OCI-LY1 (cell line): ENCODE measurements around the gene IL1RAP.

Source experiments
- H2AFZ ChIP-seq: fragments of 200-600 bp; sonication (generic), shearing (Covaris generic); 2 replicates; pipeline ENCODE4 v1.6.0; 2014; ENCODE audit warnings: antibody characterized with exemption, mild to moderate bottlenecking, low read length
- H3F3A ChIP-seq: fragments of 200-600 bp; sonication (generic), shearing (Covaris generic); 2 replicates; pipeline ENCODE4 v1.6.0; 2014; ENCODE audit warnings: mild to moderate bottlenecking, antibody characterized with exemption, low read length, moderate library complexity; ENCODE audit not compliant: insufficient read depth
- H3K27ac ChIP-seq: fragments of 200-600 bp; sonication (generic); 2 replicates; pipeline ENCODE4 v1.5.1; 2014; ENCODE audit warnings: low read length, mixed run types, mild to moderate bottlenecking, low read depth; ENCODE audit not compliant: poor library complexity, severe bottlenecking
- H3K27me3 ChIP-seq: fragments of 200-600 bp; sonication (generic); 2 replicates; pipeline ENCODE4 v1.6.0; 2014; ENCODE audit warnings: antibody characterized with exemption, mild to moderate bottlenecking, low read length, moderate library complexity; ENCODE audit not compliant: insufficient read depth
- H3K36me3 ChIP-seq: fragments of 200-600 bp; sonication (generic); 2 replicates; pipeline ENCODE4 v1.6.1; 2014; ENCODE audit warnings: mild to moderate bottlenecking, antibody characterized with exemption, low read length, moderate library complexity, mixed read lengths; ENCODE audit not compliant: insufficient read depth
- H3K4me1 ChIP-seq: fragments of 200-600 bp; sonication (generic); 2 replicates; pipeline ENCODE4 v1.5.1; 2014; ENCODE audit warnings: mild to moderate bottlenecking, low read length, moderate library complexity; ENCODE audit not compliant: insufficient read depth, severe bottlenecking
- H3K4me2 ChIP-seq: fragments of 200-600 bp; sonication (generic), shearing (Covaris generic); 2 replicates; pipeline ENCODE4 v1.6.1; 2014; ENCODE audit warnings: low read length
- H3K4me3 ChIP-seq: fragments of 200-600 bp; sonication (generic); 2 replicates; pipeline ENCODE4 v1.5.1; 2014; ENCODE audit warnings: low read length, low read depth, mild to moderate bottlenecking, mixed read lengths; ENCODE audit not compliant: poor library complexity, severe bottlenecking
- H3K79me2 ChIP-seq: fragments of 200-600 bp; shearing (Covaris generic); 2 replicates; pipeline ENCODE4 v1.6.1; 2016; ENCODE audit warnings: mixed run types, low read length, mixed read lengths; ENCODE audit not compliant: insufficient read depth
- H3K9ac ChIP-seq: fragments of 200-600 bp; sonication (generic), shearing (Covaris generic); 2 replicates; pipeline ENCODE4 v1.6.1; 2014; ENCODE audit warnings: mild to moderate bottlenecking, low read length, mixed read lengths
- H3K9me2 ChIP-seq: fragments of 200-600 bp; sonication (generic), shearing (Covaris generic); 2 replicates; pipeline ENCODE4 v1.6.1; 2014; ENCODE audit warnings: low read depth, mild to moderate bottlenecking, low read length, mixed read lengths
- H3K9me3 ChIP-seq: fragments of 200-600 bp; shearing (Covaris generic); 2 replicates; pipeline ENCODE4 v1.6.1; 2014; ENCODE audit warnings: low read length, mixed read lengths
- H4K20me1 ChIP-seq: fragments of 200-600 bp; sonication (generic), shearing (Covaris generic); 2 replicates; pipeline ENCODE4 v1.6.0; 2016; ENCODE audit warnings: mild to moderate bottlenecking, low read length; ENCODE audit not compliant: insufficient read depth
- EZH2 ChIP-seq: fragments of 200-600 bp; sonication (generic), shearing (Covaris generic); IDR thresholded peaks from 2 replicates; pipeline ENCODE4 v1.8.0; 2017; ENCODE audit warnings: borderline replicate concordance, mixed run types, mild to moderate bottlenecking, antibody characterized with exemption, low read length, moderate library complexity, mixed read lengths
- TF ChIP-seq, protein P1 (sequence below): fragments of 200-600 bp; sonication (generic), shearing (Covaris generic); IDR thresholded peaks from 2 replicates; pipeline ENCODE4 v1.5.1; 2017; ENCODE audit warnings: mild to moderate bottlenecking, antibody characterized with exemption, low read length, moderate library complexity, mixed read lengths

Gene IL1RAP

DNA sequence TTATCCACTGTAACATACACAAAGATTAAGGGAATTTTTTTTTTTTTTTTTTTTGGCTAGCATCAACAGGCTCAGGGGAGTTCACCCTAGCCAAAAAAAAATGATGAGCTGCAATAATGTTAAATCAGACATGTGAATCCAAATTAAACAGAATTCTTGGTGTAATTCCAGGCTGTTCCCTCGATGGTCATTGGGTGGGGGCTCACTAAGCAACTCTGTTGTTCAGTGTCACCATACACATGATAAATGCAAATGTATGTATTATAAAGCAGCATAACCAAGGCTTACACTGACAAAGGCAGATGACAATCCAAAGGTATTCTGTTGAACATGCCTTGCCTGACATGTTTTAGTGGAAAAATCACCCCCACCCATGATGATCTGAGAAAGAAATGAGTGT lies 29.0 kb downstream of the IL1RAP start:
- Histone ChIP-seq H3K4me1 (no peaks in the 10 kb centered on the region), H3K9me3 (no peaks in the 10 kb centered on the region), H3K79me2 (no peaks in the 10 kb centered on the region), H3K9me2 (no peaks in the 10 kb centered on the region), H3F3A (no peaks in the 10 kb centered on the region), H3K4me3 (no peak overlapping the region), H2AFZ (no peak overlapping the region), H3K4me2 (no peak overlapping the region), H3K27me3 (no peaks in the 10 kb centered on the region), H3K9ac (no peak overlapping the region), H4K20me1 (no peaks in the 10 kb centered on the region), H3K27ac (no peak overlapping the region), H3K36me3 (no peaks in the 10 kb centered on the region)
- TF ChIP-seq EZH2 = no peak
- TF ChIP-seq, protein P1, sequence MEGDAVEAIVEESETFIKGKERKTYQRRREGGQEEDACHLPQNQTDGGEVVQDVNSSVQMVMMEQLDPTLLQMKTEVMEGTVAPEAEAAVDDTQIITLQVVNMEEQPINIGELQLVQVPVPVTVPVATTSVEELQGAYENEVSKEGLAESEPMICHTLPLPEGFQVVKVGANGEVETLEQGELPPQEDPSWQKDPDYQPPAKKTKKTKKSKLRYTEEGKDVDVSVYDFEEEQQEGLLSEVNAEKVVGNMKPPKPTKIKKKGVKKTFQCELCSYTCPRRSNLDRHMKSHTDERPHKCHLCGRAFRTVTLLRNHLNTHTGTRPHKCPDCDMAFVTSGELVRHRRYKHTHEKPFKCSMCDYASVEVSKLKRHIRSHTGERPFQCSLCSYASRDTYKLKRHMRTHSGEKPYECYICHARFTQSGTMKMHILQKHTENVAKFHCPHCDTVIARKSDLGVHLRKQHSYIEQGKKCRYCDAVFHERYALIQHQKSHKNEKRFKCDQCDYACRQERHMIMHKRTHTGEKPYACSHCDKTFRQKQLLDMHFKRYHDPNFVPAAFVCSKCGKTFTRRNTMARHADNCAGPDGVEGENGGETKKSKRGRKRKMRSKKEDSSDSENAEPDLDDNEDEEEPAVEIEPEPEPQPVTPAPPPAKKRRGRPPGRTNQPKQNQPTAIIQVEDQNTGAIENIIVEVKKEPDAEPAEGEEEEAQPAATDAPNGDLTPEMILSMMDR = no peak

- TF ChIP-seq, protein P1 = no peak
- TF ChIP-seq EZH2 = no peak
- Histone ChIP-seq H3K27me3 (no peaks in the 10 kb centered on the region), H3K4me3 (no peak overlapping the region), H4K20me1 (no peaks in the 10 kb centered on the region), H3K4me1 (no peaks in the 10 kb centered on the region), H3K79me2 (no peaks in the 10 kb centered on the region), H2AFZ (no peak overlapping the region), H3K27ac (no peak overlapping the region), H3K4me2 (no peak overlapping the region), H3K9ac (no peak overlapping the region), H3K9me2 (no peaks in the 10 kb centered on the region), H3K9me3 (no peaks in the 10 kb centered on the region), H3F3A (no peaks in the 10 kb centered on the region), H3K36me3 (no peaks in the 10 kb centered on the region)
Observed at GRCh38 chr3:190543671-190544070, 29.8 kb downstream of the IL1RAP start.

DNA sequence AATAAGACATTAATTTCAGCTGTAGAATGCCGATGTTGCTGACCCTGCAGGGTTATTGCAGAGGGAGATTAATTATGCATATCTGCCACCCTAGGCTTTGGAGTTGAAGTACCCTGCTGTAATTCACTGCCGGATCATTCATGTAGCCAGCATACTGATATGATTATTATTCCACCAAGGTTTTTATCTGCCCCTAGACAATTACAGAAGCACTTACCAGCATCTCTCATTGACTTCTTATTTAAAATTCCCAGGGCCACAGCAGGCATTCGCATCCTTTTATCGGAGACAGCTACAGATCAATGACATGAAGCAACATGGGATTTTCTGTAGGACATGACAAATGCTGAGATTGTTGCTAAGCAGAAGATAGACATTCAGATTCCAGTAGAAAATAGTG lies 31.3 kb downstream of the IL1RAP start:
- Histone ChIP-seq H3K4me2 (no peak overlapping the region), H3K27ac (no peak overlapping the region), H3K4me1 (no peaks in the 10 kb centered on the region), H3K9me3 (no peaks in the 10 kb centered on the region), H3K4me3 (no peak overlapping the region), H3K79me2 (no peaks in the 10 kb centered on the region), H3K9me2 (no peaks in the 10 kb centered on the region), H3K9ac (no peak overlapping the region), H3F3A (no peaks in the 10 kb centered on the region), H3K27me3 (no peaks in the 10 kb centered on the region), H2AFZ (no peak overlapping the region), H3K36me3 (no peaks in the 10 kb centered on the region), H4K20me1 (no peaks in the 10 kb centered on the region)
- TF ChIP-seq, protein P1 = no peak
- TF ChIP-seq EZH2 = no peak
